A673 (cell line): ENCODE measurements around the gene ZSCAN20. TPM values are rescaled to one million over a fixed set of nuclear protein-coding genes. Genes with fewer than 3 reads are reported as not detected.

ENCODE experiments used
- Bru-seq: library from RNA; stranded (reverse); fragments of 400-500 nt; gene quantifications from one replicate; lab custom pipeline; 2021; lab: Mats Ljungman, UMichigan
- BruChase-seq, 2 experiments: library from RNA; stranded (reverse); fragments of 400-500 nt; gene quantifications; one replicate each; lab custom pipeline; 2021; lab: Mats Ljungman, UMichigan
- BruUV-seq: library from RNA; stranded (reverse); fragments of 400-500 nt; replicated peaks from 2 replicates; lab custom pipeline; 2021; lab: Mats Ljungman, UMichigan
- CTCF ChIA-PET: fragments of 300-600 bp; sonication (Branson Sonifier 250); formaldehyde crosslinking; loops from one replicate; lab custom pipeline; 2022; ENCODE audit warnings: antibody characterized with exemption; lab: Charles Lee
- POLR2A ChIA-PET: fragments of 300-600 bp; sonication (Branson Sonifier 250); formaldehyde crosslinking; loops from one replicate; lab custom pipeline; 2022; ENCODE audit warnings: antibody characterized with exemption; ENCODE audit not compliant: low non-redundant PET; lab: Charles Lee
- DNase-seq: peaks from one replicate; pipeline ENCODE4 v3.0.0-alpha.2; 2015; ENCODE audit warnings: low spot score
- H3K27ac ChIP-seq: fragments of 200-600 bp; sonication (generic); 2 replicates; pipeline ENCODE4 v1.5.1; 2016; ENCODE audit warnings: mixed run types, low read depth, mild to moderate bottlenecking, mixed read lengths, antibody characterized with exemption, low read length; ENCODE audit not compliant: poor library complexity, severe bottlenecking
- H3K27me3 ChIP-seq: fragments of 200-600 bp; sonication (generic); replicated peaks from 2 replicates; pipeline ENCODE4 v1.6.1; 2017; ENCODE audit warnings: mixed run types, low read depth, mild to moderate bottlenecking, mixed read lengths, antibody characterized with exemption, low read length; ENCODE audit not compliant: insufficient read depth, poor library complexity
- H3K36me3 ChIP-seq: fragments of 200-600 bp; sonication (generic); 2 replicates; pipeline ENCODE4 v1.6.1; 2016; ENCODE audit warnings: mixed run types, mild to moderate bottlenecking, mixed read lengths, antibody characterized with exemption, low read length; ENCODE audit not compliant: insufficient read depth, poor library complexity, severe bottlenecking
- H3K4me1 ChIP-seq: fragments of 200-600 bp; sonication (generic); 2 replicates; pipeline ENCODE4 v1.6.1; 2017; ENCODE audit warnings: mixed run types, mild to moderate bottlenecking, mixed read lengths, antibody characterized with exemption, low read length; ENCODE audit not compliant: insufficient read depth, poor library complexity, severe bottlenecking
- H3K4me3 ChIP-seq: fragments of 200-600 bp; sonication (generic); 2 replicates; pipeline ENCODE4 v1.5.1; 2016; ENCODE audit warnings: low read depth, mixed run types, mild to moderate bottlenecking, mixed read lengths, low read length; ENCODE audit not compliant: poor library complexity, severe bottlenecking
- H3K9me3 ChIP-seq: fragments of 200-600 bp; sonication (generic); 2 replicates; pipeline ENCODE4 v1.6.1; 2016; ENCODE audit warnings: mixed run types, low read depth, mild to moderate bottlenecking, mixed read lengths, antibody characterized with exemption, low read length; ENCODE audit not compliant: poor library complexity, severe bottlenecking
- EZH2 ChIP-seq: fragments of 200-600 bp; sonication (generic); IDR thresholded peaks from 2 replicates; pipeline ENCODE4 v1.6.1; 2017; ENCODE audit warnings: borderline replicate concordance, low read depth, mild to moderate bottlenecking, mixed read lengths, antibody characterized with exemption, low read length; ENCODE audit not compliant: poor library complexity, severe bottlenecking
- intact Hi-C: fragments of 100-400 bp; cut with micrococcal nuclease; formaldehyde crosslinking; loops from one replicate; pipeline ENCODE4 v1.10.0; 2022; ENCODE audit not compliant: unreplicated experiment
- long read RNA-seq: library from polyadenylated mRNA; stranded (forward); transcript quantifications from one replicate; pipeline ENCODE4 v2.0.0, GENCODE V29; 2022
- total RNA-seq: library from RNA; stranded (reverse); gene quantifications from 2 replicates; pipeline ENCODE4 v1.2.3, GENCODE V29; 2021
- TF ChIP-seq, protein P1 (sequence below): fragments of 300-800, 200-600 bp; sonication (generic); conservative IDR thresholded peaks from 2 replicates; pipeline ENCODE4 v1.5.1; 2017; ENCODE audit warnings: low read depth, mild to moderate bottlenecking, antibody characterized with exemption, low read length, moderate library complexity, mixed read lengths

The ZSCAN20 gene
- total RNA-seq: 3.9 and 4.5 TPM in 2 replicates
- Bru-seq, nascent RNA: percentile 56 among the genes with signal in this experiment
- BruChase-seq, experiment 1, labeled RNA remaining after a 2-hour chase: percentile 55 among the genes with signal in this experiment
- percentile 47 among the genes with signal in this experiment for BruChase-seq, experiment 2, labeled RNA remaining after a 6-hour chase
- long read RNA-seq, partial matches to known transcripts: 0 of 4 reads
- long read RNA-seq, other reads (novel, unspliced or antisense): 4 of 4 reads

DNA sequence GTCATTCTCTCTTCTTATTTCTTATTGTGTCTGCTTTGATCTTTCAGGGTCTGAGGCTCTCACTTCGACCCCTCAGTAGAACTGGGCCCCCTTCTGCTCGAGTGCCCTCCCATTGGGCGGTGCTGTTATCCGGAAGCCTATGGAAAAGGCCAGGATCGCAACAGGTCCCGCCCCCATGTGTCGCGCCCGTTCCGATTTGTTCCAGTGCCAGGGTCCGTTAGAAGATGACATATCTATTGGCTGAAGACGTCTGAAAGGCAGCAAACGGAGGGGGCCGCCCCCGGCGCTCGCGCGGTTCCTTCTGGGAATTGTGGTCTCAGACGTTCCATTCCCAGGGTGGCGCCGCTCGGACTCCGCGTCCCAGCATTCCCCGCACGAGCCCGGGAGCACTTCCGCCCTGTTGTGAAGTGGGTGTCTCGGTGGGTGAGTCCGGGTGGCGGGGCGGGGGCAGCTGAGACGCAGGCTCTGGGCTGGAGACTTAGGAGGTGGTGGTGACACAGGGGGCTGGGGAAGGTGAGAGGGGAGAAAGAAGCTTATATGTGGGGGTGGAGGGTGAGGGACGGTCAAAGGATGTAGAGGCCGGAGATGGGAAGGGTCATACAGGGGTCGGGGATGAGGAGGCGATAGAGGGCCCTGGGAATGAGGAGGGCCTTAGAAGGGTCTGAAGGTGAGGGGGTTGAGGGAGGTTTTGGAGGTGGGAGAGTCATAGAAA is at the start of gene ZSCAN20:
ZSCAN20 (plus strand) TSS at position 377 of the 712 bp plus-strand sequence. CDS start 6,644 bp downstream, outside the sequence.
- Histone ChIP-seq H3K27me3 (no peaks in the 10 kb centered on the region), H3K4me3 (peak within 1 kb of the TSS; percentile 70), H3K36me3 (no peaks in the 10 kb centered on the region), H3K9me3 (no peaks in the 10 kb centered on the region), H3K27ac (peak within 1 kb of the TSS; percentile 76), H3K4me1 (peaks cover 12% of the 10 kb centered on the region)
- TF ChIP-seq EZH2: no peak
- TF ChIP-seq, protein P1, sequence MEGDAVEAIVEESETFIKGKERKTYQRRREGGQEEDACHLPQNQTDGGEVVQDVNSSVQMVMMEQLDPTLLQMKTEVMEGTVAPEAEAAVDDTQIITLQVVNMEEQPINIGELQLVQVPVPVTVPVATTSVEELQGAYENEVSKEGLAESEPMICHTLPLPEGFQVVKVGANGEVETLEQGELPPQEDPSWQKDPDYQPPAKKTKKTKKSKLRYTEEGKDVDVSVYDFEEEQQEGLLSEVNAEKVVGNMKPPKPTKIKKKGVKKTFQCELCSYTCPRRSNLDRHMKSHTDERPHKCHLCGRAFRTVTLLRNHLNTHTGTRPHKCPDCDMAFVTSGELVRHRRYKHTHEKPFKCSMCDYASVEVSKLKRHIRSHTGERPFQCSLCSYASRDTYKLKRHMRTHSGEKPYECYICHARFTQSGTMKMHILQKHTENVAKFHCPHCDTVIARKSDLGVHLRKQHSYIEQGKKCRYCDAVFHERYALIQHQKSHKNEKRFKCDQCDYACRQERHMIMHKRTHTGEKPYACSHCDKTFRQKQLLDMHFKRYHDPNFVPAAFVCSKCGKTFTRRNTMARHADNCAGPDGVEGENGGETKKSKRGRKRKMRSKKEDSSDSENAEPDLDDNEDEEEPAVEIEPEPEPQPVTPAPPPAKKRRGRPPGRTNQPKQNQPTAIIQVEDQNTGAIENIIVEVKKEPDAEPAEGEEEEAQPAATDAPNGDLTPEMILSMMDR: no peak
- peak; percentile 99 for DNase-seq
- intact Hi-C loops: loop anchor here (2.0 to 5.0 kb wide), 3 partner anchors 105 to 346 kb away; no protein-coding TSS in a partner anchor
- ChIA-PET CTCF (interaction anchor here (0.6 to 3.2 kb wide), 3 partner anchors 108 to 345 kb away, joined by 5 to 34 read pairs (median 7); no protein-coding TSS in a partner anchor), POLR2A (no interaction called here)
- no TSS peak for BruUV-seq

DNA sequence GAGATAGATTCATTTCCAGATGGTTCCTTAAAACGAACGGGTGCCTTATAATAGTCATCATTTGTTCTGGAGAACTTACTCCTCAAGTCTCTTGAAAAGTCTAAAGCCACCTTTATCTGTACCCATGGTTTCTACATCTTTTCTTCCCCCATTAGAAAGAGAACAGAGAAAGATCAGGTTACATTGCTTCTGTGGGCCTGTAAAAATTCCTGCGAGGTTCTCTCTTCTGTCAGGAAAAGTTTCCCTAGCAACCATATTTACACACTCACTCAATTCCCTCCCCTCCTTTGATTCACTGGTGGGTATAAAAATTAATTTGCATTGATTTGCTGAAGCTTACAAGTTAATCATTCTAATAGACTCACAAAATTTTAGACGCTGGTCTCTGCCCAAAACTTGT is 48.2 kb upstream of the ZSCAN20 start:
- DNase-seq: no peak
- BruUV-seq: no TSS peak
- Histone ChIP-seq H3K27me3 (no peaks in the 10 kb centered on the region), H3K27ac (no peak overlapping the region), H3K4me1 (peaks cover 66% of the 10 kb centered on the region), H3K4me3 (no peak overlapping the region), H3K36me3 (no peaks in the 10 kb centered on the region), H3K9me3 (no peaks in the 10 kb centered on the region)
- intact Hi-C loops: no loop called here
- POLR2A ChIA-PET: no interaction called here
- TF ChIP-seq, protein P1: no peak
- no peak for TF ChIP-seq EZH2
- CTCF ChIA-PET: no interaction called here

DNA sequence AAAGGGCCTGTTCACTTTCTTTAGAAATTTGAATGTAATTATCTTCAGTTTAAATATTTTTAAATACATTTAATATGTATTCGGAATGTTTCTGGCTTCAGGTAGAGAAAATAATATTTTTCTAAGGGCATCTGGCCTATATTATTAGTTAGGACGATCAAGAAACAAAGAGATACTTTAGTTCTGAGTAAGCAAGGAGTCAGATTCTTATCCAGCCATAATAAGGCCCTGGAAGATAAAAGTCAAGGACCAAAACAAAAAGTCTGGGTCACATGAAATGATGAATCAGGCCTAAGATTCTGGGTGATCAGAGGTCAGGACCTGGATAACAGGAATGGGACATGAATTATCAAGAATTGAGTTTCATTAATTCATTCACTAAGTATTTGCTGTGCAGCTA is 47.8 kb upstream of the ZSCAN20 start:
- H3K4me1 ChIP-seq: peaks cover 70% of the 10 kb centered on the region
- TF ChIP-seq, protein P1: no peak
- TF ChIP-seq EZH2: no peak
- no TSS peak for BruUV-seq
- intact Hi-C loops: no loop called here
- CTCF ChIA-PET: no interaction called here
- H3K36me3 ChIP-seq: no peaks in the 10 kb centered on the region
- DNase-seq: no peak
- H3K9me3 ChIP-seq: no peaks in the 10 kb centered on the region
- POLR2A ChIA-PET: no interaction called here
- no peaks in the 10 kb centered on the region for H3K27me3 ChIP-seq
- H3K27ac ChIP-seq: no peak overlapping the region
- H3K4me3 ChIP-seq: no peak overlapping the region
